ENCODE data around the gene SMPD3. TPM values are rescaled to one million over a fixed set of nuclear protein-coding genes. Genes with fewer than 3 reads are reported as not detected.

Gene SMPD3
- total RNA-seq, 1 experiment from 2014 or later: 50.7 TPM

- peak; percentile 62 for DNase-seq (ENCODE audit: low spot score)
Observed at GRCh38 chr16:68434624-68435210, 13.6 kb downstream of the SMPD3 start.

- no peak for DNase-seq (ENCODE audit: low spot score)
Observed at GRCh38 chr16:68433316-68433715, 15.0 kb downstream of the SMPD3 start.

- DNase-seq (ENCODE audit: low spot score): no peak
Observed at GRCh38 chr16:68432701-68433100, 15.6 kb downstream of the SMPD3 start.

GRCh38 chr16:68429076-68429854 lies 19.0 kb downstream of the SMPD3 start:
- no peak for DNase-seq (ENCODE audit: low spot score)

GRCh38 chr16:68427649-68428303 lies 20.5 kb downstream of the SMPD3 start:
- no peak for DNase-seq (ENCODE audit: low spot score)

GRCh38 chr16:68426347-68426652 lies 22.0 kb downstream of the SMPD3 start:
- DNase-seq (ENCODE audit: low spot score): peak; percentile 41

GRCh38 chr16:68425498-68426346 lies 22.6 kb downstream of the SMPD3 start:
- DNase-seq (ENCODE audit: low spot score): no peak

- DNase-seq (ENCODE audit: low spot score): no peak
Observed at GRCh38 chr16:68423771-68424170, 24.5 kb downstream of the SMPD3 start.

- no peak for DNase-seq (ENCODE audit: low spot score)
Observed at GRCh38 chr16:68422396-68422960, 25.8 kb downstream of the SMPD3 start.

- DNase-seq (ENCODE audit: low spot score): no peak
Observed at GRCh38 chr16:68421076-68421475, 27.2 kb downstream of the SMPD3 start.

- DNase-seq (ENCODE audit: low spot score): no peak
Observed at GRCh38 chr16:68420366-68420942, 27.9 kb downstream of the SMPD3 start.

- peak; percentile 91 for DNase-seq (ENCODE audit: low spot score)
Observed at GRCh38 chr16:68417711-68418301, 30.5 kb downstream of the SMPD3 start.

- peak; percentile 86 for DNase-seq (ENCODE audit: low spot score)
Observed at GRCh38 chr16:68416057-68417046, 32.0 kb downstream of the SMPD3 start.

- DNase-seq (ENCODE audit: low spot score): no peak
Observed at GRCh38 chr16:68414581-68414980, 33.7 kb downstream of the SMPD3 start.

GRCh38 chr16:68412061-68412460 lies 36.2 kb downstream of the SMPD3 start:
- no peak for DNase-seq (ENCODE audit: low spot score)

GRCh38 chr16:68411086-68411485 lies 37.2 kb downstream of the SMPD3 start:
- no peak for DNase-seq (ENCODE audit: low spot score)

GRCh38 chr16:68408967-68409366 lies 39.3 kb downstream of the SMPD3 start:
- DNase-seq (ENCODE audit: low spot score): no peak

GRCh38 chr16:68408428-68408827 lies 39.9 kb downstream of the SMPD3 start:
- DNase-seq (ENCODE audit: low spot score): no peak

- DNase-seq (ENCODE audit: low spot score): peak; percentile 16
Observed at GRCh38 chr16:68406458-68407152, 41.7 kb downstream of the SMPD3 start.

Measured in HT-29 (cell line).